SJCRH30 (cell line): ENCODE data around the gene CMIP. TPM values are rescaled to one million over a fixed set of nuclear protein-coding genes. Genes with fewer than 3 reads are reported as not detected.

Experiments
- DNase-seq, 2 experiments: peaks; one replicate each; pipeline ENCODE4 v3.0.0-alpha.2; 2015 to 2020
- H3K27ac ChIP-seq: fragments of 250-450 bp; sonication (Bioruptor Pico); 2 replicates; pipeline ENCODE4 v1.5.1; 2020; ENCODE audit warnings: mild to moderate bottlenecking, moderate library complexity
- H3K27me3 ChIP-seq: fragments of 250-450 bp; sonication (Bioruptor Pico); 2 replicates; pipeline ENCODE4 v1.5.1; 2020; ENCODE audit warnings: mild to moderate bottlenecking, moderate library complexity
- H3K36me3 ChIP-seq: fragments of 250-450 bp; sonication (Bioruptor Pico); 2 replicates; pipeline ENCODE4 v1.5.1; 2020; ENCODE audit warnings: mild to moderate bottlenecking, moderate library complexity
- H3K4me1 ChIP-seq: fragments of 250-450 bp; sonication (Bioruptor Pico); 2 replicates; pipeline ENCODE4 v1.5.1; 2020; ENCODE audit warnings: mild to moderate bottlenecking, moderate library complexity
- H3K4me3 ChIP-seq: fragments of 250-450 bp; sonication (Bioruptor Pico); 2 replicates; pipeline ENCODE4 v1.5.1; 2020; ENCODE audit warnings: mild to moderate bottlenecking, moderate library complexity
- H3K9me3 ChIP-seq: fragments of 250-450 bp; sonication (Bioruptor Pico); replicated peaks from 2 replicates; pipeline ENCODE4 v1.5.1; 2020; ENCODE audit warnings: mild to moderate bottlenecking, moderate library complexity
- total RNA-seq: library from RNA; depleted of rRNA; stranded (reverse); fragments of >200 nt; shearing (Covaris generic); gene quantifications from 2 replicates; pipeline ENCODE4 v1.2.3, GENCODE V29; 2014

CMIP gene
- total RNA-seq, 1 experiment from 2014 or later, result 12.9 TPM

DNA sequence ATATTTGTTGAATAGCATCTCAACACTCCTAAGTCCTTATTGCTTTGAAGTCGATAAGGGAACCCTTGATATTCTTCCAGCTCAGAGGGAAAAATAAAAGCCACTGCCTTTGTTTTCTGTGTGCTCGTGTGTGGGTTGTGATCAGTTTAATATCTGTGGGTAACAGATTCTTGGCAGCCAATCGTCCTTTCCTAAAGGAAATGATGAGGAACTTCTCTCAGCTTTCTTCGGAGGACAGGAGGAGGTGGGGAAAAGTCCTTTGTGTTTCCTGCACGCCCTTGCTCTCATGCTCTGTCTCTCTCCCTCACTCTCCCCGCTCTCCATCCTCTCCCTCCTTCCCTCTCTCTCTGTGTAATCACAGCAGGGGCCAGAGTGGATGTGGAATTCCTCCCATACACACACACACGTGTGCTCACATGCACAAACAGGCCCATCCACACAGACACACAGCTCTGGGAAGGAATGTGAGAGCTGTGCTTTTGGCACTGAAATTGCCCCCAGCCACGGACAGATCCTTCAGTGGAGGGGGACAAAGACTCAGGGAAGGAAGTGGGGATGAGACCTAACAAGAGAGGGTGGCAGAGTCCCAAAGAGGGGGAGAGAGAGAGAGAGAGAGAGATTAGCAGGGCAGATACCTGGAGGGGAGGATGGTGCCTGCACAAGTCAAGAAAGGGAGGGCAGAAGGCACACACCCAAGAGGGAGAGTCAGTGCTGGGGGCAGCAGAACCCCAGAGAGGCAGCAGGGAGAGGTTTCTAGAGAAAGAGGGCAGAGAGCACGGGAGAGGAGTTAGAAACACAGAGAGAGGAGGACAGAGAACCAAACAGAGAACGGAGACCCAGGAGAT is 250.9 kb downstream of the CMIP start:
- Histone ChIP-seq H3K9me3 (no peaks in the 10 kb centered on the region), H3K4me3 (no peak overlapping the region), H3K36me3 (no peaks in the 10 kb centered on the region), H3K4me1 (peaks cover 27% of the 10 kb centered on the region), H3K27ac (peak overlapping the region; percentile 90), H3K27me3 (no peaks in the 10 kb centered on the region)
- no peak for DNase-seq

DNA sequence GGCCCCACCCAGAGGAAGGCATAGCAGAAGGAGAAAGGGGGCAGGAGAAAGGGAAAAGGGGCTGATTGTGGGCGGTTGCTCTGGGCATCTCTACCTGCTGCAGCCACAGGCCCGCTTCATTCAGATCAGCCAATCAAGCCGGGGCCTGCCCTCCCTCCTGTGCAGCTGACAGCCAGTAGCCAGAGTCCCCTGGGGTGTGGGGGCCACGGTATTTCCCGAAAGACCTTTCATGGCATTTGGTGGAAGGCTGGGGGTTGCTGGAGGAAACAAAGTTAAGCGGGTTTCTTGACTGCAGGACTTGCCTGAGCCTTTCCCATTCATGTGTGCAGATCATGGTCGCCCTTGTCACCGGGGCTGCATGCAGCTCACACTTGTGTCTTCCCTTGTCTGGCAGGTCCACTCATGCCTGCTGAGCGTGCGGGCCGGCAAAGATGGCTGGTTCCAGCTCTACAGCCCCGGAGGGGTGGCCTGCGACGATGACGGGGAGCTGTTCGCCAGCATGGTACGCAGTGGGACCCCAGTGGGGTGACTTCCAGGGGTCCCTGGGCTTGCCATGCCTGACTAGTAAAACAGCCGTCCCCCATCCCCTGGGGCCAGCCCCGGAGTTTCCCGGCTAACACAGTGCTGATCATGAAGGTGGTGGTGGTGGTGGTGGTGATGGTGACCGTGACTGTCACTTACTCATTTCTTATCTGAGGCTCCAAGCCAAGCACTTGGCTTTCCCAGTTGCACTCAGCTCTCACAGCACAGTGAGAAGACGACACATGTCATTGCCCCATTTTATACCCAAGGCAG is 251.8 kb downstream of the CMIP start:
- Histone ChIP-seq H3K9me3 (no peaks in the 10 kb centered on the region), H3K27ac (peak overlapping the region; percentile 90; the same call in 1 of the 2 replicates), H3K4me3 (no peak overlapping the region), H3K4me1 (peaks cover 27% of the 10 kb centered on the region), H3K27me3 (no peaks in the 10 kb centered on the region), H3K36me3 (no peaks in the 10 kb centered on the region)
- DNase-seq, result no peak

DNA sequence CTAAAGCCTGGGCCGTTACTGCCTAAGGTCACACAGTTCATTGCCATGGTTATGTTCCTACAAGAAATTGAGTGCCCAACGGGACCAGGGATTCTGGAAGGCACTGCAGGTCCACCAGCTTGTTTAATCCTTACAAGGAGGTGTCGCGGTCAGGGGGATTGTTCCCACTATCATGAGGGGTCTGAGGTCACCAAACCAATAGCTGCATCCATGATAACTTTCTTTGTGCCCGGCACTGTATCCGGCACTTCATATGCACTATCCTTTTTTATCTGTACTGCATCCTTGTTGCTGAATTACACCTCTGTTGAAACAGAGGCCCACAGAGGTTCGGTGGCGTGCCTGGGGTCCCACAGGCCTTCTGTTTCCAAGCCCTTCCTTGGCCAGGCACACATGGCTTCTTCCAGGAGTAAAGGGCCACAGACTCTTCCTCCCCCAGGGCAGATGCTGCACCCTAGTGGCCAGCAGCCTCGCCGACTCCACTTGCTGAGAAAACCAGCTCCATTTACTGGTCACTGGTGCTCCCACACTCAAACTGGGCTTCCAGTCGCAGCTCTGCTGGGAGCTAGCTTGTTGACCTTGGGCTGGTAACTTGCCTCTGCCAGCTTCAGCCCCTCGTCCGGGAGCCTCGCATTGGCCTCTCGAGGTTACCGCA is 252.5 kb downstream of the CMIP start:
- Histone ChIP-seq H3K27ac (no peak overlapping the region), H3K27me3 (no peaks in the 10 kb centered on the region), H3K4me1 (peaks cover 27% of the 10 kb centered on the region), H3K9me3 (no peaks in the 10 kb centered on the region), H3K36me3 (no peaks in the 10 kb centered on the region), H3K4me3 (no peak overlapping the region)
- peak; percentile 55 to 71 for DNase-seq

DNA sequence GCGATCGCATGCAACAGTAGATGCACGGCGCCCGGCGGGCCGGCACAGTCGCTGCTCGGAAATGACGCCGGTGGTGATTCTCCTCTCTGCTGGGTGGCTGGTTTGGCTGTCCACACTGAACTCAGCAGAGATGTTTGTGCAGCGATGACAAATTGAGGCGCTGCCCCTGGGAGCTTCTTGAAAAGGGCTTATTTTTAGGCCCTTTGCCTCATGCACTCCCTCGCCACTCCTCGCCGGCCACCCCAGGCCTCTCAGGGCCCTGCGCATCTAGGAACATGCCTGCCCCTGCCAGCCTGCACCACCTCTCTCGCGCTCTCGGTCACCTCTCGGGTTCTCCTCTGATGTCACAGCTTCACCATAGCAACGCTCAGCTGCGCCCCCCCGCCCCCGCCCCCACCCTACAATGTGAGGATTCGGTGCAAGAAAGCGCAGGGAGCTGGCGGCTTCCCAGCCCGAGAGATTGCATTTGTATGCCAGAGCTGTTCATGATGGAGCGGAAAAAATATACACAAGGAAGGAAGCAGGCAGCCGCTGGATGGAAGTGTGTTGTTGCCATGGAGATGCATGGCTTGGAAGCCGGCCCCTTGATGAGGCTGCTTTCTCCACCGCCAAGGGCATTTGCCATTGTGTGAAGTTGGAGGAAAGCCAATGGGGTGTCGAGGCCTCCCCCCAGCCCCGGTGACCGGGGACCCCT is 253.2 kb downstream of the CMIP start:
- Histone ChIP-seq H3K9me3 (no peaks in the 10 kb centered on the region), H3K4me3 (no peak overlapping the region), H3K27ac (no peak overlapping the region), H3K4me1 (peaks cover 27% of the 10 kb centered on the region), H3K27me3 (no peaks in the 10 kb centered on the region), H3K36me3 (no peaks in the 10 kb centered on the region)
- DNase-seq, result no peak

DNA sequence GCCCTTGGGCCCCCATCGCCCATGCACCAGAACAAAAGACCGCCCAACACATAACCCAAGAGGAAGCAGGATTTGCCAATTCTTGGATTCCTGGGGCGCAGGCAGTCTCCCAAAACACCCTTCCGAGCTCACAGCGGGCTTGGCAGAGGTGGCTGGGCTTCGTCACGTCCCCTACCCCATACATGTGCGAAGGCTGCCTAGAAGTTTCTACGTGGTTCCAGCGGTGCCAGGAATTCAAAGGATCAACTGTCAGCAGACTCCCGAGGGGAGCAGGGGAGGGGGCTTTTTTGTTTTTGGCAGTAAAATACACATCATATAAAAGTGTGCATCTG is 253.7 kb downstream of the CMIP start:
- no peak overlapping the region for H3K27ac ChIP-seq
- peaks cover 29% of the 10 kb centered on the region for H3K4me1 ChIP-seq
- no peaks in the 10 kb centered on the region for H3K27me3 ChIP-seq
- DNase-seq, result no peak
- no peak overlapping the region for H3K4me3 ChIP-seq
- no peaks in the 10 kb centered on the region for H3K36me3 ChIP-seq
- H3K9me3 ChIP-seq, result no peaks in the 10 kb centered on the region

DNA sequence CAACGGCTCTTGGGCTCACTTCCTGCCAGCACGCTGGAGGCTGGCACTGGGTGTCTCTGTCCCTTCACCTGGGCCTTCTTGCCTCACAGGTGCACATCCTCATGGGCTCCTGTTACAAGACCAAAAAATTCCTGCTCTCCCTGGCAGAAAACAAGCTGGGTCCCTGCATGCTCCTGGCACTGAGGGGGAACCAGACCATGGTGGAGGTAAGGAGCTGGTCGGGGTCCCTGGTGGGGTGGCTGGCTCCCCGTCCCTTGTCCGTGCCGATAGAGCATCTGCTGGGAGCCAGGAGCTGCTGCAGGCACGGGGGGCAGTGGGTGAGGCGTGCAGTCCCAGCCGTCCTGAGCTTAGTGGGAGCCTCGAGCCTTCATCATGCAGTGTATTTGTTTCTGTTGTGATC is 255.0 kb downstream of the CMIP start:
- no peaks in the 10 kb centered on the region for H3K27me3 ChIP-seq
- DNase-seq, result no peak
- no peak overlapping the region for H3K27ac ChIP-seq
- H3K36me3 ChIP-seq, result no peaks in the 10 kb centered on the region
- no peak overlapping the region for H3K4me3 ChIP-seq
- H3K4me1 ChIP-seq, result peaks cover 22% of the 10 kb centered on the region
- H3K9me3 ChIP-seq, result no peaks in the 10 kb centered on the region

DNA sequence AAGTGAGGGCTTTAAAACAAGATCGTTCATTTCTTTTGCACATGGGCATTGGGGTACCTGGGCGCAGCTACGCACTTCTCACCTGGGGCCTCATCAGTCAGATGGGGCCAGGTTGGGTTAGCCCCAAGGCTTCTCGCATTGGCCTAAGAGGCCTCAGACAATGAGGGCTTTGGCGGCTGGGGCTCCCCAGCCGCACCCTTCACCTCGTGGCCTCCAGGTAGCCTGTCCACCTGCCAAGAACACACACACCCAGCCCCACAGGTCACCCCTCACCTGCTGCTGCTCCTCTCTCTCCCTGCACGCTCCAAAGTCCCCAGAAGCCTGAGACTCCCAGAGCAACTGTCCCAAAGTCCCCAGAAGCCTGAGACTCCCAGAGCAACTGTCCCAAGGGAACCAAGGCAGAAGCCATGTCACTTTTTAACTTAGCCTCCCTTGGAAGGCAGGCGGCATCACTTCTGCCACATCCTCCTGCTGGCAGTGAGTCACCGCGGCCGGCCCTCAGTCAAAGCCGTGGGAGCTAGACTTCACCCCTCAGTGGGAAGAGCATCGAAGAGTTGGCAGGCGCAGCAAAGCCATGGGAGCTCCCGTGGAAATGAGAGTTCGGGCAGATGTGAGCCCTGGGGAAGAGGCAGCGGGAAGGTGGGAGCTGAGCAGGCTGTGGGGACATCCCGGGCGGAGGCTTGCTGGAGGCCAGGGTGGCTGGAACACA is 255.6 kb downstream of the CMIP start:
- no peak for DNase-seq
- Histone ChIP-seq H3K27me3 (no peaks in the 10 kb centered on the region), H3K27ac (no peak overlapping the region), H3K36me3 (peaks cover under 1% of the 10 kb centered on the region; the same call in 1 of the 2 replicates), H3K4me1 (peaks cover 16% of the 10 kb centered on the region), H3K9me3 (no peaks in the 10 kb centered on the region), H3K4me3 (no peak overlapping the region)

DNA sequence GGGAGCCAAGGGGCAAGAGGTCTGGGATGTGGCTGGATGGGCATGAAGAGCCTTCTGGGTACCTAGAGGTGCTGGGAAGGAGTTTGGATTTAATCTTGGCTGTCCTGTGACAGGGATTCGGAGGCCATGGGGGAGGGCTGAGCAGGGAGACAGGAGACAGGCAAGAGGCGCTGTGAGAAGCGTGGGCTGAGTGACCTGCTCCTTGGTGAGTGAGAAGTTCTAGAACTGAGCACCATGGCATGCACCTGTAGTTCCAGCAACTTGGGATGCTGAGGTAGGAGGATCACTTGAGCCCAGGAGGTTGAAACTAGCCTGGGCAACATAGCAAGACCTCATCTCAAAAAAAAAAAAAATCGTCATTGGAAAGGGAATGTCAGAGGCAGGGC is 256.2 kb downstream of the CMIP start:
- Histone ChIP-seq H3K27ac (no peak overlapping the region), H3K36me3 (peaks cover 3% of the 10 kb centered on the region; the same call in 1 of the 2 replicates), H3K4me3 (no peak overlapping the region), H3K27me3 (no peaks in the 10 kb centered on the region), H3K4me1 (peaks cover 11% of the 10 kb centered on the region), H3K9me3 (no peaks in the 10 kb centered on the region)
- no peak for DNase-seq

DNA sequence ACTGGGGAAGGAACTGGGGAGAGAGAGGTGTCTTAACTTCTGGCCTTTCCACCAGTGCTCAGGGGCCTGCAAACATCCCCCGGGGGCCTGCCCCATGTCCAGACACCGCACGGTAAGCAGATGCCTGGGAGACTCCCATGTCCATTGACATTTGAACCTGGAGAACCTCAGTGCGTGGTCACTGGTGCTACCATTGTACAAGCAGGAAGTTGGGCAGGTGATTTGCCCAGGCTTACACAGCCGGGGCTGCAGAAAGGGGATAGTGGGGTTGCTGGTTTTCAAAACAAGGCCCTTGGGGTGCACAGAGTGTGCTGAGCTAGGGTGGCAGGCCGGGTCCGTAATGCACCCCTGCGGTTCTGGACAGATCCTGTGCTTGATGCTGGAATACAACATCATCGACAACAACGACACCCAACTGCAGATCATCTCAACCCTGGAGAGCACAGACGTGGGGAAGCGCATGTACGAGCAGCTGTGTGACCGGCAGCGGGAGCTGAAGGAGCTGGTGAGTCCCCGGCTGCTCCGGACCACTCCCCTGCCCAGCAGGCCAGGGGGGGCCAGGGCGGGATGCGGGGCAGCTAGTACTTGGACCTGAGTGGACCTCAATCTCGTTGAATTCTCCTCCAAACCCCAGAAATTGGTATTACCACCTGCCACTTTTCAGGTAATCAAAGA is 256.8 kb downstream of the CMIP start:
- Histone ChIP-seq H3K27ac (no peak overlapping the region), H3K9me3 (no peaks in the 10 kb centered on the region), H3K27me3 (no peaks in the 10 kb centered on the region), H3K4me3 (no peak overlapping the region), H3K36me3 (peaks cover 3% of the 10 kb centered on the region; the same call in 1 of the 2 replicates), H3K4me1 (peaks cover 8% of the 10 kb centered on the region; the same call in 1 of the 2 replicates)
- DNase-seq, result no peak

DNA sequence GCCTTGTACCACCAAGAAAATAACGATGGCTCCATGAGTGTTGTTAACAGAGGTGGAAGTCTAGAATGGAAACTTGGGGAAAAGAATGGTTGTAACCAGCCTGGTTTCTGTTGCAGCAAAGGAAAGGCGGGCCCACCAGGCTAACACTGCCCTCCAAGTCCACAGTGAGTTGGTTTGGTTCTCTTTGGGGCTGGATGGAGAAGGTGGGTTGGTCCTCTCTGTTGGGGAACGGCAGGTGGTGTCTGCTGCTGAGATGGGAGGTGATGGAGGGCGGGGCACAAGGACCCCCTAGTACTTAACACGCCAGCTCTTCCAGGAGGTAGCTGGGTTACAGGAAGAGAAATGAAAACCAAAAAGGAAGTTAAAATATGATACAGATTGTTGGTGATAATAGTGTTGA is 257.9 kb downstream of the CMIP start:
- DNase-seq, result no peak
- H3K4me1 ChIP-seq, result peaks cover 8% of the 10 kb centered on the region; the same call in 1 of the 2 replicates
- no peak overlapping the region for H3K4me3 ChIP-seq
- no peaks in the 10 kb centered on the region for H3K27me3 ChIP-seq
- no peaks in the 10 kb centered on the region for H3K9me3 ChIP-seq
- H3K36me3 ChIP-seq, result peaks cover 3% of the 10 kb centered on the region; the same call in 1 of the 2 replicates
- H3K27ac ChIP-seq, result no peak overlapping the region

DNA sequence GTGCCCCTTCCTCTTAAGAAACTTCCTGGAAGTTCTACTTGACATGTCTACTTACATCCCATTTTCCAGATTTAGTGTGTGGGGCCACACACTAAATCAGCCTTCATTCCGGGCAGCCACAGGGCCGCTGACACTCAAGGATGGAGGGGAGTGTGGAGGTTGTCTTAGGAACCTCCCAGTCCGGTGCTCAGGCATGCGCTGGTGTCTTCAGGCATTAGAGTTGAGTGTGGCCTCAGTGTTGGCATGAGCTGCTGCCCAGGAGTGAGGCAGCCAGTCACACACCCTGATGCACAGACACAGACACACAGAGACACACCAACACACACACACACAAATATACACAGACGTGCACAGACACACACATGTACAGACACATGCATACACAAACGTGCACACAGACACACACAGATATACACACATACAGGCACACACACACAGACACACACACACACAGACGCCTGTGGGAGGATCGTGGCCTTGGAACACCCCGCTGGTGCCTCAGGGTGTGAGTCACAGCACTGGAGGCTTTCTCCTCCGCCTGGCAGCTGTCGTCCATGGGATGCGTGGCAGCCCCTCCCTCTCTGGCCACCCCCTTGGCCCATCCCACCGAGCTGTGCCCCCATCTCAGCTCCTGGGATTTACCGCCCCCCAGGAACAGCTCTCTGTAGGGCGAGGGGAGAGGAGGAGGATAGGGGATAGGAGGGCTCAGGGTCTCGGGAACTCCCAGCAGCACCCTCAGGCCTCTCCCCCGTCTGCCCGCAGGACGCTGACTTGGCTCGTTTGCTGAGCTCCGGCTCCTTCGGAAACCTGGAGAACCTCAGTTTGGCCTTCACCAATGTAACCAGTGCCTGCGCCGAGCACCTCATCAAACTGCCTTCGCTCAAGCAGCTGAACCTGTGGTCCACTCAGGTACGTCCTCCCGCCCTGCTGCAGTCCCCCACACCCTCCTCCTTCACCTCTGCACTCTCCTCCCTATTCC is 258.9 kb downstream of the CMIP start:
- Histone ChIP-seq H3K36me3 (peaks cover 3% of the 10 kb centered on the region; the same call in 1 of the 2 replicates), H3K4me1 (peaks cover 8% of the 10 kb centered on the region; the same call in 1 of the 2 replicates), H3K9me3 (no peaks in the 10 kb centered on the region), H3K4me3 (peak overlapping the region; percentile 13; the same call in 1 of the 2 replicates), H3K27me3 (no peaks in the 10 kb centered on the region), H3K27ac (peak overlapping the region; percentile 70)
- peak; percentile 82 to 84 for DNase-seq

DNA sequence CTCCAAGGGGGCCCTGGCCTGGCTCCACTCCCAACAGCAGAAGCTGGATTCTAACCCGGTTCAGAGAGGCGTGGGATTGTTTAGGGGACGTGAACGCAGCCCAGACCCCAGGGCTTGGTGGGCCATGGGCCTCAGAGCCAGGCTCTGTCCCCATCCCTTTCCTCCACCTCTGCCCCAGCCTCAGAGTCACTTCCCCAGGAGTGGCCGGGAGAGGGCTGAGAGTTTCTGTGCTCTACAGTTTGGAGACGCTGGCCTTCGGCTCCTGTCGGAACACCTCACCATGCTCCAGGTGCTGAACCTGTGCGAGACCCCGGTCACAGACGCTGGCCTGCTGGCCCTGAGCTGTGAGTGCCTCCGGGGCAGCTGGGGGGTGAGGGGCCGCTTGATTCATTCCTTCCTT is 260.7 kb downstream of the CMIP start:
- peaks cover 3% of the 10 kb centered on the region; the same call in 1 of the 2 replicates for H3K36me3 ChIP-seq

More for the DNA sequence above, 260.7 kb downstream of the CMIP start:
- Histone ChIP-seq H3K4me1 (peaks cover 8% of the 10 kb centered on the region; the same call in 1 of the 2 replicates), H3K27me3 (no peaks in the 10 kb centered on the region), H3K9me3 (no peaks in the 10 kb centered on the region), H3K27ac (no peak overlapping the region), H3K4me3 (no peak overlapping the region)
- DNase-seq, result no peak
